SK-MEL-5 (cell line): ENCODE results near the gene GLP1R. TPM values are rescaled to one million over a fixed set of nuclear protein-coding genes. Genes with fewer than 3 reads are reported as not detected.

Experiments
- DNase-seq: peaks from one replicate; pipeline ENCODE4 v3.0.0-alpha.2; 2016; ENCODE audit warnings: low read depth, low spot score
- in situ Hi-C: cut with HindIII; loops from 2 replicates; pipeline ENCODE4 v1.10.0; 2016; ENCODE audit warnings: low sequenced_read_pairs, high pct_unique_total_duplicates, low pct_unique_long_range_greater_than_20kb
- total RNA-seq: library from RNA; depleted of rRNA; stranded (reverse); fragments of >200 nt; shearing (Covaris generic); gene quantifications from 2 replicates; pipeline ENCODE4 v1.2.3, GENCODE V29; 2014

GLP1R gene
- total RNA-seq, 1 experiment from 2014 or later: not detected

GRCh38 chr6:39037707-39038106, 10.9 kb upstream of the GLP1R start:
- in situ Hi-C loops: no loop called here

DNA sequence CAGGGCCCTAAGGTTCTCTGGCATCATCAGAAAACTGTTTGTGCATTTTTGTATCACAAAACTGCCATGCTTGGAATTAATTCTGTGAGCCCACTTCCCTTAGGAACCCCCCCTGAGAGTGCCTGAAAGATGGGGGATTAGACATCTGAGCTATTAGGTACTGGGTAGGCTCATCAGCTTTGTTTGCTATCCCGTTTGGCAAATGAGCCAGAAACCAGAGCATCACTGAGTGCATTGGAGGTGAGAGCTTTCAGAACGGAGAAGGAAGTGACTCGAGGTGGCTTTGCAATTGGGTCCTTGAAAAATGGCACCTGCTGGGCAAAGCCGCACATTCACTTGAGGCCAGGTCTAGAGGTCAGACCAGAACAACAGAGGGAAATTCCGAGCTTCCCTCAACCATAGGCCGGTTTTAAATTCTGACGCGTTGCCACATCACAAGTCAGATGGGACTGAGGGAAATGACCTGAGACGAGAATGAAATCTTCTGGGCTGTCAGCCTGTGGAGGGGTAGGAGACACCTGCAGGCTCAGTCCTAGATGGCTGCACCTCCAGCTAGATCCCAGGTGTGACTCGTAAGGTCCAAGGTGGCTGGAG, 8.4 kb upstream of the GLP1R start:
- in situ Hi-C loops: no loop called here
- no peak for DNase-seq

More at GRCh38 chr6:39037707-39038106, 10.9 kb upstream of the GLP1R start:
- no peak for DNase-seq

- DNase-seq: no peak
- in situ Hi-C loops: no loop called here
Measured at GRCh38 chr6:39041072-39041471, 7.5 kb upstream of the GLP1R start.

- DNase-seq: no peak
- in situ Hi-C loops: no loop called here
Measured at GRCh38 chr6:39043776-39044175, 4.8 kb upstream of the GLP1R start.

DNA sequence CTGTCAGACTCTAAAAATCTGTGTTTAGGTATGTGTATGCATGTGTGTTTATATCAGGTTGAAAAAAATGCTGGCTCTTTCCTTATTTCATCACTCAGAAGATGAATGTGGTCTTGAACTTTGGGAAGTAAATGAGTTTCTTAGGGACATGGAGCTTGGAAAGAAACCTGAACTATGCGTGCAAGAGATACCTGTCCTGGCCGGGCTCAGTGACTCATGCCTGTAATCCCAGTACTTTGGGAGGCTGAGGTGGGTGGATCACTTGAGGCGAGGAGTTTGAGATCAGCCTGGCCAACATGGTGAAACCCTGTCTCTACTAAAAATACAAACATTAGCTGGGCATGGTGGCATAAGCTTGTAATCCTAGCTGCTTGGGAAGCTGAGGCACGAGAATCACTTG, 4.4 kb upstream of the GLP1R start:
- in situ Hi-C loops: no loop called here
- DNase-seq: no peak

DNA sequence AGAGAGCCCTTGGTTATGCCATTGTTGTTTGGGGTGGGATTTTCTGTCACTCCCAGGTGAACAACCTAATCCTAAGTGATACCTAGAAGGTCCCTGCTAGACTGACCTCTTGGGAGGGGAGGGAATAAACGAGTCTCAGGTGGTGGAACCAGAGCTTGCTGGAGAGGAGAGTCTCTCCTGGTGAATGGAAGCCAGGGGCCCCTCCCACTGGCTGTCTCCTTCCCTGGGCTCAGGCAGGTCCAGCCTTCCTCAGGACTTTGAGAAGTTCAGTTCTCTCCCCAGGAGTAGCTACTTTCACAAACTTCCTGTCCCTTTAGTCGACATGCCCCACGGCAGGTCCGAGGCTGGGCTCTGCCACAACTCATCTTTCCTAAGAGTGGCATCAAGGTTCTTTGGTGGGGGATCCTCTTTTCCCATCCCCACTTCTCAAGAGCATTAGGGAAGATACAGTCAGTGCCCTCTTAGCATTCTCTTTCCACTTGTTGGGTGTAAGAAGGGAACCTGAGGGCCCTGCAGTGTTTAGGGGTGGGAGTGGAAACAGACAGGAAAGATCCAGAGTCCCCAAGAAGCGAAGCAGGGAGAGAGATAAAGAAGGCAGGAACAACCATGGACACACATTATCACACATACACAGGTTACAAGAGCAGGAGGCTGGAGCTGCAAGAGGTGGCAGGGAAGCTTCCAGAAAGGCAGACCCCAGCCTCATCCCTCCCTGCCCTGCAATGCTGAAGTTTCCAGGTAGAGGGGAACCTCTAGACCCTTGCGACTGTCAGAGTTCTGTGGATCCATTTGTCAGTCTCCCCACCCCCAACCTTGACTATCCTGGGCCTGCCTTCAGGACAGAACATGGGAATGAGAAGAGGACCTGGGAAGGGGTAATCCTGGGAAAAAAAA, 900 bp upstream of the GLP1R start:
- in situ Hi-C loops: no loop called here
- DNase-seq: no peak

DNA sequence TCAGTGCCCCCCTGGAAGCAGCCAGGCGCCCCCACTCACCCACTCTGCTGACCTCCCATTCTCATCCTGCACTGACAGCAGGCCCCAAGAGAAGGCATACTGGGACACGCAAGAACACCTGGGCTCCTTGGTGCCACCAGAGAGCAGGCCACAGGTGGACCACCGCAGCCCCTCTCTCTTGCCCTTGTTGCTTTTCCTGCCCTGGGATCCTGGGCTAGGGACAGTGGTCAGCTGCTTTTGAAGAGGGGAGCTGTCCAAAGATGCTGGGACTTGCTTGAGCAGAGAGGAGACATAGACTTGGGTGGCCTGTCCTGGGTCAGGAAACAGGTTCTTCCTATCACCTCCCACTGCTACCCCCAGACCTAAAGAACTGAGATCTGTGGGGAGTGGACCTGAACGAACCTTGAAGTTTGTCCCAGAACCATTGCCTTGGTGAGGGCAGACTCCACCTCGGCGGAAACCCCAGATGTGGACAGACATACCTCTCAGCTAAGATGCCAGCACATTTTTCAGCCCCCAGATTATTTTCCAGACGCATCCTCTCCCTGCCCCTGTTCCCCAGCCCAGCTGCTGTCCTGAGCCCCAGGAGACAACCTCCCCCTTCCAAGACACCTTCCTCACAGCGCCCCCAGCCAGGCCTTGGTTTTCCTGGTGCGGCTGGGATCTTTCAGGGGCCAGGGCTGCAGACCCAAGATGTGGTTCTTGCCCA, 1.1 kb downstream of the GLP1R start:
- in situ Hi-C loops: no loop called here
- no peak for DNase-seq

DNA sequence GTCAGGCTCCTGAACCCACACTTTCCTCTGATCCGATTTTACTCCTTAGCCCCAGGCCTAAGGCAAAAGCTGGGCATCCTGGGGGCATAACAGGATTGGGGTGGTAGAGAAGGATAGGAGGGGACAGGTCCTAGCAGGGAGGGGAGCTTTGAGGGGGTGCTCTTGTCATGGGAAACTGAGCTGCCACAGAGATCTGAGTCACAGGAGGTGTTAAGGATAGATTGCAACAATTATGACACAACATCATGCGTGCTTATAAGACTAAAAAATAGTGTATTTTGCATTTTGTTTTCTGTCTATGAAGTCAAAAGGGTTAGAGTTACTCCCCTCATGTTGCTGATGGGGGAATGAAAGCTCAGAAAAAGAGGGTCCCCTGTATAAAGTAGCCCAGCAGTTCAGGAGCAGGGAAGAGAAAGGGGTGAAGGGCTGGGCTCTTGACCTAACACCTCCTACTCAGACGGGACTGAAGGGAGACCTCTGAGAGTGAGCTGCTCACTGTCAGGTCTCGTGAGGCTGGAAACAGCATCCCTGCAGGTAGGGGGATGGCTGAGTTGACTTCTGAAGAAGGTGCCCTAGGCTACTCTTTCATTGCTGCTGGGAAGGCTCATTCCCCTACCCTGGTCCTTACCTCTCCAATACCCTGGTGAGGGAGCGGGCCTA, 2.0 kb downstream of the GLP1R start:
- in situ Hi-C loops: no loop called here
- DNase-seq: no peak

GRCh38 chr6:39051399-39052122, 3.0 kb downstream of the GLP1R start:
- DNase-seq: no peak
- in situ Hi-C loops: no loop called here

DNA sequence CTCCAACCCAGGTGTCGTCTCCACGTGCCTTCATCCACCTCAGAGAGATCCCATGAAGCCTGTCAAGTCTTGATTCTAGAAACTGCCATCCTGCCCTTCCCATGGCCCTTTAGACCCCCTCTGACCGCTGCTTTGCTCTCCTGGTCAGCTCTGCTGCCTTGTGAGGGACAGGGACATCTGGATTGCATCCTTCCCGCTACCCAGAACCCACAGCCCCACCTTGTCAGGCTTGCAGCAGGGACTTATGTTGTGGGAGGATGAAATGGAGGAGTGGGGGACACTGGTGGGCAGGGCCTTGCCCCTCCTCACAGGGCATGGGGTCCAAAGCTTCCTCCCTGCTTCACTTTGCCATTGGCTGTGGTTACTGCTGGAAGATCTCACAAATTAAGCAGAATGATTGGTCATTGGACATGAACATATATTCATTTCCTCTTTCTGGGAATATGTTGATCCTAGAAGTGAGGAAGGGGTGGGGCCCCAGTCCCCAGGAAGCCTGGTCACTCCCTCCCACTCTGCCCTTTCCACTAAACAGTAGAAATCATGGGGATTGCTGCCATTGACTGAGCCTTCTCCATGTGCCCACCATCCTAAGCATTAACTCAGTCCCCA, 4.5 kb downstream of the GLP1R start:
- DNase-seq: no peak
- in situ Hi-C loops: no loop called here

GRCh38 chr6:39053854-39054576, 5.4 kb downstream of the GLP1R start:
- in situ Hi-C loops: no loop called here
- no peak for DNase-seq

DNA sequence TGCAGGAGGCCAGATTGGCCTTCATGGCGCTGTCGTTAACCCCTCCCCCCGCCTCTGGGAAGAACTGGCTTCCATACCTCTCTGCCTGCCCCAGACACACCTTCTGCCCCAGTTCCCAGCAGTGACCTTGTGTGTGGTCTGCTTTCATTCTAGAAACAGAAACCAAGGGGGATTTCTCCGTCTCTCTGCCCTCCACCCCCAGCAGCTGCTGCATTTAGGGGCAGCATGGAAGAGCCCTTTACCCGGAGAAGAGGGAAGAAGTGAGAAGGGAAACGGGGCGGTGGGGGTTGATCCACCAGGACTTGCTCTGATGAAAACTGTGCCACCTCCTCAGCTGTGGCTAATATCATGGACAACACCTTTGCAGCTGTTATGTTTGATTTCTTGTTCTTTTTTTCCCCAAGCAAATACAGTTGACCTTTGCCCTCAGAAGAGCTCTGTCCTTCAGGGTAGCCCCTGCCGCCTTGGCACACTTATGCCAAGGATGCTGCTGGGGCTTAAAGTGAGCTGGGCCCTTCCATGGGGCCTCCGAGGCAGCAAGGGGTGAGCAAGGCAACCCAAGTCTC, 6.1 kb downstream of the GLP1R start:
- no peak for DNase-seq
- in situ Hi-C loops: no loop called here

DNA sequence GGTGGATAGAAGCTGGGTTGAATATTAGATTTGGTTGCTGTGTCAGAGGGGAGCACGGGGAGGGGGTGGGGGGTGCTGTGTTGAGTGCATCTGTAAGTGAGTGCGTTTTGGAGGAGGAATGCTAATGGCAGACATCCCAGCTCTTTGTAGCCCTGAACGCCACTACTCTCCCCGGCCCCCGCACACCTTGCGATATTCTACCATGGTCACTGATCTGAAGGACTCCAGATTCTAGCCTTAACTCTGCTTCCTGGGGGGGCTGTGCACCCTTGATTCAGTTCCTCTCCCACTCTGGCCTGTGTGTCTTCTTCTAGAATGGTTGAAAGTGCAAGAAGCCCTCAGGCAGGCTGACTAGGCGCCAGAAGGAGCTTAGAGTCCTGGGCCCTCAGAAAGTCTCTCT, 7.1 kb downstream of the GLP1R start:
- in situ Hi-C loops: no loop called here
- no peak for DNase-seq

GRCh38 chr6:39056191-39056590, 7.6 kb downstream of the GLP1R start:
- in situ Hi-C loops: no loop called here
- no peak for DNase-seq

GRCh38 chr6:39056681-39057080, 8.1 kb downstream of the GLP1R start:
- in situ Hi-C loops: no loop called here
- DNase-seq: no peak
